GM21526 (cell line): Measurements from ENCODE around the gene PRPSAP2.
"Not testable (repeated sequence)": the region's sequence is repeated elsewhere in the genome, so short reads cannot be mapped to it uniquely, and the experiment has no call there.

Experiments
- ATAC-seq: cut with Tn5 transposase; IDR thresholded peaks from one replicate; pipeline ENCODE4 v1.9.1; 2021; ENCODE audit warnings: moderate library complexity; ENCODE audit not compliant: unreplicated experiment, low FRiP score

The PRPSAP2 gene

GRCh38 chr17:18937981-18938691, 80.2 kb downstream of the PRPSAP2 start:
- ATAC-seq, result no peak

GRCh38 chr17:18938692-18939023, 80.7 kb downstream of the PRPSAP2 start:
- ATAC-seq, result no peak

GRCh38 chr17:18944646-18945045, 86.7 kb downstream of the PRPSAP2 start:
- no peak for ATAC-seq

GRCh38 chr17:18946536-18946935, 88.6 kb downstream of the PRPSAP2 start:
- no peak for ATAC-seq

- no peak for ATAC-seq
These were observed 89.9 kb downstream of the PRPSAP2 start for GRCh38 chr17:18947866-18948265.

GRCh38 chr17:18948476-18949006, 90.6 kb downstream of the PRPSAP2 start:
- no peak for ATAC-seq

GRCh38 chr17:18949566-18949965, 91.6 kb downstream of the PRPSAP2 start:
- no peak for ATAC-seq

- no peak for ATAC-seq
These were observed 92.4 kb downstream of the PRPSAP2 start for GRCh38 chr17:18950346-18950745.

GRCh38 chr17:18950944-18951905, 93.3 kb downstream of the PRPSAP2 start:
- ATAC-seq, result no peak

GRCh38 chr17:18951941-18952842, 94.3 kb downstream of the PRPSAP2 start, which contains the start of gene SLC5A10:
Gene SLC5A10, plus strand, starts transcription at chr17:18952165. Its CDS starts 41 bp downstream, at chr17:18952206.
- no peak for ATAC-seq

GRCh38 chr17:18953231-18953728, 95.3 kb downstream of the PRPSAP2 start:
- ATAC-seq, result no peak

- no peak for ATAC-seq
These were observed 96.4 kb downstream of the PRPSAP2 start for GRCh38 chr17:18954321-18954720.

- ATAC-seq, result no peak
These were observed 97.1 kb downstream of the PRPSAP2 start for GRCh38 chr17:18955009-18955408.

GRCh38 chr17:18956021-18956420, 98.1 kb downstream of the PRPSAP2 start:
- ATAC-seq, result not testable (repeated sequence)

- ATAC-seq, result no peak
These were observed 98.7 kb downstream of the PRPSAP2 start for GRCh38 chr17:18956581-18956980.

- ATAC-seq, result no peak
These were observed 99.9 kb downstream of the PRPSAP2 start for GRCh38 chr17:18957831-18958230.

- ATAC-seq, result no peak
These were observed 100.7 kb downstream of the PRPSAP2 start for GRCh38 chr17:18958611-18959010.

- ATAC-seq, result no peak
These were observed 101.3 kb downstream of the PRPSAP2 start for GRCh38 chr17:18959071-18959844.

- ATAC-seq, result no peak
These were observed 101.9 kb downstream of the PRPSAP2 start for GRCh38 chr17:18959845-18960240.
